Fibroblast of pulmonary artery (primary cell): ENCODE data around the gene MEF2B.

Experiments used
- DNase-seq: peaks from one replicate; pipeline ENCODE4 v3.0.0-alpha.2; 2010; ENCODE audit warnings: low read depth
- H3K4me3 ChIP-seq: replicated peaks from 2 replicates; pipeline ENCODE4 v1.5.1; 2011; ENCODE audit warnings: low read depth, mild to moderate bottlenecking, control low read depth, low read length, moderate library complexity
- TF ChIP-seq, protein P1 (sequence below): IDR thresholded peaks from 2 replicates; pipeline ENCODE4 v1.5.1; 2011; ENCODE audit warnings: mild to moderate bottlenecking, control low read depth, low read length, inconsistent platforms; ENCODE audit errors: missing control alignments

The MEF2B gene

GRCh38 chr19:19213426-19214158 lies 43.5 kb upstream of the MEF2B start:
- no peak for DNase-seq
- TF ChIP-seq, protein P1, sequence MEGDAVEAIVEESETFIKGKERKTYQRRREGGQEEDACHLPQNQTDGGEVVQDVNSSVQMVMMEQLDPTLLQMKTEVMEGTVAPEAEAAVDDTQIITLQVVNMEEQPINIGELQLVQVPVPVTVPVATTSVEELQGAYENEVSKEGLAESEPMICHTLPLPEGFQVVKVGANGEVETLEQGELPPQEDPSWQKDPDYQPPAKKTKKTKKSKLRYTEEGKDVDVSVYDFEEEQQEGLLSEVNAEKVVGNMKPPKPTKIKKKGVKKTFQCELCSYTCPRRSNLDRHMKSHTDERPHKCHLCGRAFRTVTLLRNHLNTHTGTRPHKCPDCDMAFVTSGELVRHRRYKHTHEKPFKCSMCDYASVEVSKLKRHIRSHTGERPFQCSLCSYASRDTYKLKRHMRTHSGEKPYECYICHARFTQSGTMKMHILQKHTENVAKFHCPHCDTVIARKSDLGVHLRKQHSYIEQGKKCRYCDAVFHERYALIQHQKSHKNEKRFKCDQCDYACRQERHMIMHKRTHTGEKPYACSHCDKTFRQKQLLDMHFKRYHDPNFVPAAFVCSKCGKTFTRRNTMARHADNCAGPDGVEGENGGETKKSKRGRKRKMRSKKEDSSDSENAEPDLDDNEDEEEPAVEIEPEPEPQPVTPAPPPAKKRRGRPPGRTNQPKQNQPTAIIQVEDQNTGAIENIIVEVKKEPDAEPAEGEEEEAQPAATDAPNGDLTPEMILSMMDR, result no peak
- no peak overlapping the region for H3K4me3 ChIP-seq

DNA sequence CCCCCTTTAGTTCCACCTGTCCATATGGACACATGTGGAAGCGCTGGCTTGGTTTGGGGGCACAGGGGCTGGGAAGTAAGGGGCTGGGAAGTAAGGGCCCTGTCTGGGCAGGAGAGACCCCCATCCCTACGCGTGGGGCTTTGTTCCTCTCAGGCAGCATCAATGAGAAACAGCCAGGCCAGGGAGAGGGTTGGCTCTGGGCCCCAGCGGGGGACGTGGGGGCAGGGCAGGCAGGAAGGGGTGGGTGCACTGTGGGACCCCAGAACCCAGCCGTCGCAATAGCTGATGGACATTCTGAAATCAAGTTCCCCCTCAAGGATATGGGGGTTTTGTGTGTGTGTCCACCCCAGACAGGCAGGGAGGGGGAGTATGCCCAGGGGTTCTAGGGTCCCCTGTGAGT lies 42.9 kb upstream of the MEF2B start:
- H3K4me3 ChIP-seq, result no peak overlapping the region
- no peak for DNase-seq
- TF ChIP-seq, protein P1, result no peak

DNA sequence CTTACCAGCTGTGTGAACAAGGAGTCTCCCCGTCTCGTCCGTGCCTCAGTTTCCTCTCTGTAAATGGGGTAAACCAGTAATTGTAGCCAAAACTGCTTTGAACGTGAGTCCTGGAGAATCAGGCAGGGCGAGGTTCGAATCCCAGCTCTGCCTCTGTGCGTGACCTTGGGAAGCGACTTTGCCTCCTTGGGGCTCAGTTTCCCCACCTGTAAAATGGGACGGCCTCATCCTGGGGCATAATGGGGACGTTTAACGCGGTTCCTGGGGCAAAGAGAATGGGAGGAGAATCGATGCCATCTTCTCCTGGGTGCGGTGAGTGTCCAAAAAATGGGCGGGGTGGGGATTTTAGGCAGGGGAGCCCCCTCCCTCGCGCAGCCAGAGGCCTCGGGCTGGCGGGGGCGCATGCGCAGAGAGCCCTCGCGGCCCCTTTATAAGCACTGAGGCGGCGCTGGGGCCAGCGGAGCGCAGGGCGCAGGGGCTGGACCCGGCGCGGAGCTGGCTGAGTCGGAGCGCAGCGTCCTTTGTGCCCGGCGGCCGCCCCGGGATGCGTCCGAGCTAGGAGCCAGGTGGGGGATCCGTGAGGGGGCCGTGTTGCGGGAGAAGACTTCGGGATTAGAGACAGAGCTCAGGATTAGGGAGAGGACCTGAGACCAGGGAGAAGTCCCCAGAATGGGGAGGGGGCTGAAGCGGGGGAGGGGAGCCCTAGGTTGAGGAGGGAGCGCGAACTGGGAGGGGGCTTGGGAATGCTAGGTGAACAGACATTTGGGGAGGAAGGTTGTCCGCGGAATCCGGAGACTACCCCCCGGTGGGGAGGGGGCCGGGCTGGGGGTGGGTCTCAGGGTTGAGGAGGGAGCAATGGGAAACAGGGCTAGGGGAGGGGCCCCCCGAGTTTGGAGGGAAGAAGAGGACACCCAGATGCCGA lies 41.7 kb upstream of the MEF2B start, which contains the start of gene NCAN:
NCAN (plus strand) TSS at position 460 of the 922 bp plus-strand sequence. CDS start 4,996 bp downstream, outside the sequence.
- H3K4me3 ChIP-seq, result no peak within 1 kb of the TSS
- TF ChIP-seq, protein P1, result no peak
- no peak for DNase-seq

- DNase-seq, result no peak
- no peak overlapping the region for H3K4me3 ChIP-seq
- TF ChIP-seq, protein P1, result no peak
Observed at GRCh38 chr19:19209372-19209771, 39.3 kb upstream of the MEF2B start.

GRCh38 chr19:19207637-19208572 lies 37.8 kb upstream of the MEF2B start:
- no peak for DNase-seq
- no peak overlapping the region for H3K4me3 ChIP-seq
- TF ChIP-seq, protein P1, result no peak

- DNase-seq, result no peak
- no peak overlapping the region for H3K4me3 ChIP-seq
- TF ChIP-seq, protein P1, result no peak
Observed at GRCh38 chr19:19206938-19207337, 36.9 kb upstream of the MEF2B start.
